Iris pigment epithelial cell (primary cell): Measurements from ENCODE around the gene C2CD4A.

Experiments used
- DNase-seq: peaks from one replicate; pipeline ENCODE4 v3.0.0-alpha.2; 2011; ENCODE audit warnings: low read depth

C2CD4A gene

DNA sequence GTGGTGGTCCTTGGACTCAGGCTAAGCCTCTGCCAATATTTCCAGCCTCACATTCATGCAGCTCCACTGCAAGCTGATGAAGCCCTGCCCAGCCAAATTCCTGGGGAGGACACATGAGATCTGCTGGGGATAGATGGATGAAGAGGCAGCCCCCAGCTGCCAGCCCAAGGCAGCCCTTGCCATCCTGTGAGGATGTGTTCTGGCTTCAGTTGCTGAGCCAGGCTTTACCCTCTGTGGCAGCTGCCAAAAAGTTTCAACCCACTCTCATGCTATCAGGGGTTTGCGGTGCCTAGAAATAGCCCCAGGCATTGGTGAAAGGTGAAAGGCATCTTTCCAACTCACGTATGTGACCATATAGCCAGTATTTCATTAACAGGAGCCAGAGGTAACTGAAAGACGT lies 37.6 kb downstream of the C2CD4A start:
- DNase-seq, result no peak

DNA sequence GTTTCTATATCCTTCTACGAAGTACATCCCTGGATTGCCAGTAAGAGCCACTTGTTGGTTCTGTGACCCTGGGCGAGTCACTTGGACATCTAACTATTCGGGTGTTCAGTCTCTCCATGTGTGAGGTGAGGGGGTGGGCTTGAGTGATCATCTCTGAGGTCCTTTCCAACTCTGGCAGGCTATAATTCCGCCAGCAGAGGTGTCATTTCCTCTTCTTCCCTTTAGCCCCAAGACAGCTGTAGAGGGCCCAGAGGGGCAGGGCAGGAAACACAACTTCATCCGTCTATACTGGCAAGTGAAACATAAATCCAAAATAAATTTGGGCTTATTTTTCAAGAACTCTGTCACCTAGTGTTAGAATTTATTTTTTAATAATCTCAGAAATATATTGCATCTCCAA lies 38.1 kb downstream of the C2CD4A start:
- no peak for DNase-seq

DNA sequence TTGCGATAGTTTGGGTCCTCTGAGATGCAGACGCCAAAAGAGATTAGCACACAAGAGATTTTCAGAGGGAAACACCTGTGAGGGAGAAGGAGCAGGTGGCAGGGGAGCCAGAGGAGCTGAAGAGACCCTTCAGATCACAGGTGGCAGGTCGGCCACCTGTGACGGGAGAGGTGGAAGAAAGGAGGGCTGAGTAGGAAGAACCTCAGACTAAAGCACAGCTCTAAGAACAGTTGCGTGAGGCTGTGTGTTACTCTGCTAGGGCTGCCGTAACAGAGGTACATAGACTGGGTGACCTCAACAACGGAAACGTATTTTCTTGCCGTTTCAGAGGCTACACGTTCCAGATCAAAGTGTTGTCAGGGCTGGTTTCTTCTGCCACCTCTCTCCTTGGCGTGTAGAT lies 38.5 kb downstream of the C2CD4A start:
- no peak for DNase-seq

DNA sequence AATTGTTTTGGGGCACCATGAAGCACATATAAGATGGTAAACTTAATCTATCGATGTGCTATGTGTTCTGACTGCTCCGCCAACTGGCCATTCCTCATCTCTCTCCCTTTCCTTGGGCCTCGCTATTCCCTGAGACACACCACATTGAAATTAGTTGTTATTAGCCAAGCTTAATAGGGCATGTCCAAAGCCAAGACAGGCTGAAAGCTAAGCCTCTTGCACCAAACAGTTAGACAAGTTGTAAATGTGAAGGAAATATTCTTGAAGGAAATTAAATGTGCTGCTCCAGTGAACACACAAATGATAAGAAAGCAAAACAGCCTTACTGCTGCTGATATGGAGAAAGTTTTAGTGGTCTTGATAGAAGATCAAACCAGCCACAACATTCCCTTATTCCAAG lies 39.3 kb downstream of the C2CD4A start:
- DNase-seq, result no peak

DNA sequence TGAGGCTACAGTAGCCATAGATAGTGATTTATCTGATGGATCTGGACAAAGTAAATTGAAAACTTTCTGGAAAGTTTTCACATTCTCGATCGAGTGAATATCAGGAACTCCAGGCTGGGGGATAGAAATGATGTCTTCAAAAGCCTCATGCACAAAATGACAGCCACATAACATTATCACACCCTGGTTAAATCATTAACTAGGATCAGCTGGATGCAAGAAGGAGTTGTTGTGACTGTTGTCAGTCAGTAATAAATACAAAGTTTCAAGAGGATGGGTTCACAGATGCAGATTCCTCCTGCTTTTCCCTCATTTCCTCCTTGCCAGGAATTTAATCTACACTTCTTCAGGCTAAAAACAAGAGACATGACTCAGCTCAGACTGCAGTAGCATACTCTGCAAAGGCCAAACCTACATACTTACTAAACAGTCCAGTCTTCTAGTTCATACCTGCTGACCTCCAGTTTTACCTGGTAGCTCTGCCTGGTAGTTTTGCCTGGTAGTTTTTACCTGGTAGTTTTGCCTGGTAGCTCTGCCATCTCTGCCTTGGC lies 40.9 kb downstream of the C2CD4A start:
- DNase-seq, result peak; percentile 47

DNA sequence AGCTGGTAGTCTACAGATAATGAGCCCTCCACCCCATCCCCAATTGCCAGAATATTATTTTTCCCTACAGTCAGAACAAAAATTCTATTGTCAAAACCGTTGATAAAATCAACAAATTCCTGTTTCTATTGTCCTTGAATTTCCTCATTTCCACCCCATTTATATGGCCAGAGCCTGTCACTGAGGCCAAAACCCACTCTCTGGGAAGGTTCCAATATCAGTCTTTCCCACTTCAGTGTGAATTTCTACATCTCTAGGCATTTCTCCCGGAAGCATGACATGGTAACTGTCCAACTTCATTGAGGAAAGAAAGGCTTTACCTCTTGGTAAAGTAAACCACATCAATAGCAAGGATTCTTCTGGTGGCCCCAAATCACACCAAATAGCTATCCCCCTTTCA lies 41.6 kb downstream of the C2CD4A start:
- no peak for DNase-seq

DNA sequence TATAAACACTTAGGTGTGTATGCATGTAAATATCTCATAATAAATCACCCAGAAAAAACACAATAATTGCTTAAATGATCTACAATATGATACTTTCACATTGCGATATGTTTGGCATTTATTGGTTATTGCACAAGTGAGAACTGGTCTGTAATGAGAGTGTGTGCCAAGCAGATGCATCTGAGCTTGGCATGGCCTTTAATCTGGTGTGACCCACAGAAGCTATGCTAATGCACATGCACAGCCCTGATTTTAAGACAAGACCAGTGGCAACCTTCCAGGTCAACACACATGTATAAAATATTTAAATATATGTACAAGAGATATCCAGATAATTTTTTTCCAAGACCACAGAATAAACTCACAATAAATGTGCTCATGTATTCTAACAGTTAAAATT lies 42.7 kb downstream of the C2CD4A start:
- DNase-seq, result no peak

DNA sequence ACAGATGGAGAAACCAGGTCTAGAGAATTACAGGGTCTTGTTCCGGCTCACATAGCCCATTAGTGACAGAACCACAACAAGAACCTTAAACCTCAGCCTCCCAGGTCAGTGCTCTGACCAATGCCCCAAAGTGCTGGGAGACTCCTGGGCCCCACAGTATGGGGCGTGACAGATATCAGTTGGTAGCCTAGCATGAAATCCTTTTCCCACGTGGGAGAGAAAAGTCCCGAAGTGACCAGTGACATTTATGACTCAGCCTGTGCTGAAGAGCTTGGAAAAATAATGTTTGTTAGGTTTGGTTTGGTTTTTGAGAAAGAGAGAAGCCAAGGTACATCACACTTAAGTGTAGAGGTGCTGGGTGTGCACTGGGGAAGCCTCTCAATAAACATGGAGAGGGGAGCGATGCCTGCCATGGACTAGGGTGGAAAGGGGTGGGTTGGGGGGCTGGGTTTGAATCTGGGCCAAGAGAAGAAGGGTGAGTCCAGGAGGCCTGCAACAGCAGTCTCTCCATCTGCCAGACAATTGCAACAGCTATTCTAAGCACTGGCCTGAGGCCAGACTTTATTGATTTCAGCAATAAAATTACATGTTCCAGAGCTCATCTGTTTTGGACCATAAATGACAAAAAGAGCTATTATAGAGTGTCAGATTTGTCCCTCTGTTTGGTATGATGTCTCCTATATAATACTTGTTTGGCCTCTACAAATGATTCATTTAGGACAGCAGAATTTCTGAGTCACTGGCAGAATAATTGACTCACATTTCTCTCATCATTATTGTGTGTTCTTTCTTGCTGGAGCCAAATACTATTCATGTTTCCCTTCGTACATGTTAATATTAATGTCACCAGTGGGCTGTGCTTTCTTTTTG lies 43.4 kb downstream of the C2CD4A start:
- DNase-seq, result peak; percentile 77

DNA sequence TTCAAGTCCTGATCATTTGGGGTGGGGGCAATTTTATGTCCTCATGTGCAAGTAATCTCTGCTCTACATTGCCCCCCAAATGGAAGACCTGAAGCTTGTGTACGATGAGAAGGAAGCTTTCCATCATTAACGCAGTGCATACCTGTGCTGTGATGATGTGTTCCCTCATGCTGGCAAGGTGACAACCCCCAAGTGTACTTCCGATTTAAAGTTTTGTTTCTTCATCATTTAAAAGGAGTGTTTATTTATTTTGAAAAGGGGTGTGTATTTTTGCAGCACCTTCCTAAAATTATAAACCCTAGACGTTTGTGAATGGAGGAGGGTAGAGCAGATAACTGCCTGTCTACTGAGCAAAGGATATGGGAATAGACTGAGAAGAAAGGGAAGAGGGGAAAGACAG lies 45.3 kb downstream of the C2CD4A start:
- no peak for DNase-seq

DNA sequence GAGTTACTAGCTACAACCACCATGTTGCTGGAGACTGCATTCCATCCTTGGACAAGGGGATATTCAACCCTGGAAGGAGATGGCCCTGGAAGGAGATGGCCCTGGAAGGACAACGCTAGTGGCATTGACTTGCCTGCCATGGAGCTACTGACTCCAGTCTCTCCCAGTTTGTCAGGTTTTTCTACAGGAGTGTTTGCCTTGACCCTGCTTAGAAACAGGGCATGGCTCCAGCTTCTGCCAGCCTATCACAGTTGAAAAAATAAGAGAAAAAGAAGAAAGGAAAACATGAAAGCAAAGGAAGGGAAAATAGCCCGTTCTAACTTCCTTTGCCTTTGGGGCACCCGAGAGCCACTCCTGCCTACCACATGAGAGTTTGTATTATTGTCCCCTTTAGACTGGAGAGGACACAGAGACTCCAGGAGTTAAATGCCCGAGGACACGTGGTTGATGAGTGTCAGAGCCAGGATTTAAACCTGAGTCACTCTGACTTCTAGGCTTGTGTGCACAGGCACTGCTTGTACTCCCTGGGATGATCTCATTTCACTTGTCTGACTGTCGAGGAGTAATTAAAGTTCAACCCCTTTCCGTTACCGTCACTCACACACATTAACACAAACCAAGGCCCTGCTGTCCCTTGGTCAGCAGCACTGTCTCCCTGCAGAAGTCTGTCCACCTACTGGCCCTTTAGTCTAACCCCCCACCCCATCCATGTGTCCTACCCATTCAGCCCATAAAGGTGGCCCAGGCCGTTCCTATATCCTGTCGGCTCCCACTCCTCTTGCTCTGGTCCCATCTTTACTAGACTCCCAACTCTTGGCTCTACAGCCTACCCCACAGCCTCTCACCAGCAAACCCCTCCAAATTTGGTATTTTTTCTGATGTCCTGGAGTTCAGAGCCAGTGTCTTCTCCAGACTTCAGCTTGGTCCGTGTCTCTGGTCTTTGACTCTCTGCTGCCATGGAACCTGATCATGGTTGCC lies 46.1 kb downstream of the C2CD4A start:
- peak; percentile 91 for DNase-seq

DNA sequence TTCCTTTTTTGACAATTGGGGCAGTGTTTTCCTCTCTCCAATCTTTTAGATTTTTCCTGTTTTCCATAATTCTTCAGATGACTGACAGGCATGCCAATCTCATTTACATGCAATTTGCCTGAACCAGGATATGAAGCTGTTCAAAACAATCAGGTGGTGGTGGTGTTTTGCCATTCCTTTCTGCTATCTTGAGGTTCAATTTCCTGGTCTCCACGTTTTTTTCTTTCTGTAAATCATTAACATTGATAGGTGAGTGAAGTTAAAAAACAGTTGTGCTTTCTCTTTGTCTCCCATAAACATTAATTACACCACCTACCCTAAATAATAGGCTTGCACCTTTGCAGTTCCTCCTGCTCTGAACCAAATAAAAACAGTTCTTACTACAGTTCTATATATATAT lies 49.1 kb downstream of the C2CD4A start:
- no peak for DNase-seq

DNA sequence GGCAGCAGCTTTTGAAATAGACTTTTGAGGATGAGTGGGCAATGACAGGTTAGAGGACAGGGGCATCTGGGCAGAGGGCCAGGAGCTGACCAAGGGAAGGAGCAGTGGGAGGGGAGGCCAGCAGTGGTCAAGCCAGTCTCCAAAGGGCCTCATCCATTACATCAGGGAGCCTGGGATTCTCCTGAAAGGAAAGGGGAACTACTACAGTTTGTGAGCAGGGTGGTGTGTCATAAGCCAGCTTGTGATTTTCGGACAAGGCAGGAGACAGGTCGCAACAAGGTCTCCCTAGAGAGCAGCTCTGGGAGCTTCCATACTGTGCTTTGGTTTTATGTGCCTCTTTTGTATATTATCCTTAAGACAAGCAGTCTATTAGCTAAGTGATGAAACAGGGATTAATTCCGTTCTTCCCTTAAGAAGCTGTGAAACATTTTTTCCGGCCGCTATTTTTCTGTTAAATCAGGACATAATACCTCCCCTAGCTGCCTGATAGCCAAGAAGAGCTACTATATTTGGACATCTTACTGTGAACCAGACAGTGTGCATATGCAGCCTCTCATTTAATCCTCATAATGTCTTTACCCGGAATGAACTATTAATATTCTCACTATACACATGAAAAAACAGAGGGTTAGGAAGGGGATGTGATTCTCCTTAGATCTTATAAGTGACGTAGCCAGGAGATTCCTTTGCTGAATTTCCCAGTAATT lies 51.9 kb downstream of the C2CD4A start:
- DNase-seq, result peak; percentile 36

DNA sequence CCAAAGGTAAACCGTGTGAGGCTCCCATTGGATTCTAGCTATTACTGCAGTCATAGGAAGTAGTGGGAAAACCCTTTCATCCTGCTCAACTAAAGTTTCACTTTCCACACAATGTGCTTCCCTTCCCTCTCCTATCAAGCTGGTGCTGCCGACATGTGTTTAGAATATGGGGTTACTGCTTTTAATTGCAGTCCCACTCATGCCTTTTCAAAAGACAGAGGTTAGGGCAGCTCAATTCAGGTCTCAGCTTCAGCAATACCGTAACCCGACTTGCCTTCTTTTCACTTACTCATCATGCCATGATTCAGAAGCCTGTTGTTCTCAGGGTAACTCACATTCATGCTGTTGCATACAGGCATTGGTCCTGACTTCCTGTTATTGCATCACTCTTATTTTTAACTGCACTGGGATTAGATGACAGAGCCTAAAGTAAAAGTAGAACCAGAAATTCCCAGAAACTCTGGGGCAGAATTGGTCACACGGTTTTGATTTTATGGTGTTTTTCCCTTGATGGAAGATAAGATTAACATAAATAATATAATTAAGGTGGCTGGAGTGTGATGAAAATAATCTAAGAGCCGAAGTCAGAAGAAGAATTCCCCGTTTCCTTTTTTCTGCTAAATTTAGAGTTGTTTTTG lies 52.6 kb downstream of the C2CD4A start:
- DNase-seq, result peak; percentile 98

DNA sequence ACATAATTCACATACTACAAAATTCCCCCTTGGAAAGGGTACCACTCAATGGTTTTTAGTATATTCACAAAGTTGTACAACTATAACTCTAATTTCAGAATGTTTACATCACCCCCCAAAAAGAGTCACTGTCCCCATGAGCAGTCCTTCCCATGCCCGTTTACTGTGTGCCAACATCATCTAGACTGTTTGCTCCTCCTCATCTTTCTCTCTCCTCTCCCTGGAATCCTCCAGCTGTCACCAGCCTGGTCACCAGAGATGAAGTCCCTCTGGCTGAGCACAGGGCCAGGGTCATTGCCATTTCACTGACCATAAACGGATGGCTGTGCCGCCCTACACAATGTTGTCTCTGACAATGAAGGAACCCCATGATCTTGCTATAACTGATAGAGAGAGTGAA lies 53.1 kb downstream of the C2CD4A start:
- no peak for DNase-seq
